Inferior parietal cortex (tissue), 1 donor: ENCODE data around the gene PPP1R3E.

Source experiments
- DNase-seq: peaks from one replicate; pipeline ENCODE4 v3.0.0-alpha.2; 2016; ENCODE audit errors: extremely low spot score

Gene PPP1R3E

DNA sequence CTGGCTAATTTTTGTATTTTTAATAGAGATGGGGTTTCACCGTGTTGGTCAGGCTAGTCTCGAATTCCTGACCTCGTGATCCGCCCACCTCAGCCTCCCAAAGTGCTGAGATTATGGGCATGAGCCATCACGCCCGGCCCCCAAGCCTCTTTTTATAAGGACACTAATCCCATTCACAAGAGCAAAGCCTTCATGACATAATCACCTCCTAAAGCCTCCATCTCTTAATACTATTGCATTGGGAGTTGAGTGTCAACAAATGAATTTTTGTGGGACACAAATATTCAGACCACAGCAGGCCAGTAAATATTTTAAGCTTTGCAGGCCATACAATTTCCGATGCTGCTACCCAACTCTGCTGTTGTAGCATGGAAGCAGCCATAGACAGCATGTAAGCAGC is 54.1 kb downstream of the PPP1R3E start:
- no peak for DNase-seq
